Measurements from ENCODE around the gene SEMA6C. TPM values are rescaled to one million over a fixed set of nuclear protein-coding genes. Genes with fewer than 3 reads are reported as not detected.

The SEMA6C gene
- total RNA-seq, 1 experiment from 2014 or later: 8.2 TPM

- Histone ChIP-seq H3K9me3 (ENCODE audit: control insufficient read depth in 1 of 2, insufficient read depth in 1 of 2, low read depth in 1 of 2, low read length in 2 of 2) (no peaks in the 10 kb centered on the region), H3K27ac (ENCODE audit: low read depth, low read length) (peak overlapping the region; percentile 83; the same call in 1 of the 2 replicates), H3K4me3 (replicated peaks in 1 of 2; ENCODE audit: low read depth in 1 of 2, low read length in 2 of 2) (peak overlapping the region; percentile 61 to 68), H3K4me2 (ENCODE audit: low read length) (peak overlapping the region; percentile 92), H3K4me1 (ENCODE audit: control insufficient read depth in 1 of 2, insufficient read depth in 2 of 2, low read length in 2 of 2) (peaks cover 25 to 44% of the 10 kb centered on the region in 2 experiments), H3K27me3 (ENCODE audit: insufficient read depth, low read length) (no peaks in the 10 kb centered on the region), H4K20me1 (ENCODE audit: insufficient read depth) (no peaks in the 10 kb centered on the region), H3K79me2 (ENCODE audit: insufficient read depth, low read length) (peaks cover 34% of the 10 kb centered on the region), H3K36me3 (ENCODE audit: control insufficient read depth in 1 of 2, insufficient read depth in 2 of 2, low read length in 2 of 2) (no peaks in the 10 kb centered on the region), H2AFZ (ENCODE audit: low read depth, low read length, poor library complexity, severe bottlenecking) (no peak overlapping the region), H3K9ac (ENCODE audit: low read length) (peak overlapping the region; percentile 80), H3K9me2 (ENCODE audit: insufficient read depth) (no peaks in the 10 kb centered on the region)
- CTCF ChIA-PET: no interaction called here
- BruUV-seq (replicated peaks): no TSS peak
- RAD21 ChIA-PET (ENCODE audit: low non-redundant PET in 1 of 2, low total read pairs in 2 of 2, uncharacterized antibody in 2 of 2, unreplicated experiment in 2 of 2): interaction anchor here in 1 of 2 experiments (0.7 kb wide), 1 partner anchor 418 kb away, joined by 4 read pairs; the partner anchor contains the start of gene SNX27
- DNase-seq (ENCODE audit: low read depth, low spot score): no peak
- intact Hi-C loops (cut with micrococcal nuclease): no loop called here
- 0 out of 2 replicates have a peak, but pooled peaks have one; percentile 5 for TF ChIP-seq POLR2AphosphoS5 (IDR thresholded peaks at IDR 0.05; ENCODE audit: low read depth, low read length)
- TF ChIP-seq, protein P1, sequence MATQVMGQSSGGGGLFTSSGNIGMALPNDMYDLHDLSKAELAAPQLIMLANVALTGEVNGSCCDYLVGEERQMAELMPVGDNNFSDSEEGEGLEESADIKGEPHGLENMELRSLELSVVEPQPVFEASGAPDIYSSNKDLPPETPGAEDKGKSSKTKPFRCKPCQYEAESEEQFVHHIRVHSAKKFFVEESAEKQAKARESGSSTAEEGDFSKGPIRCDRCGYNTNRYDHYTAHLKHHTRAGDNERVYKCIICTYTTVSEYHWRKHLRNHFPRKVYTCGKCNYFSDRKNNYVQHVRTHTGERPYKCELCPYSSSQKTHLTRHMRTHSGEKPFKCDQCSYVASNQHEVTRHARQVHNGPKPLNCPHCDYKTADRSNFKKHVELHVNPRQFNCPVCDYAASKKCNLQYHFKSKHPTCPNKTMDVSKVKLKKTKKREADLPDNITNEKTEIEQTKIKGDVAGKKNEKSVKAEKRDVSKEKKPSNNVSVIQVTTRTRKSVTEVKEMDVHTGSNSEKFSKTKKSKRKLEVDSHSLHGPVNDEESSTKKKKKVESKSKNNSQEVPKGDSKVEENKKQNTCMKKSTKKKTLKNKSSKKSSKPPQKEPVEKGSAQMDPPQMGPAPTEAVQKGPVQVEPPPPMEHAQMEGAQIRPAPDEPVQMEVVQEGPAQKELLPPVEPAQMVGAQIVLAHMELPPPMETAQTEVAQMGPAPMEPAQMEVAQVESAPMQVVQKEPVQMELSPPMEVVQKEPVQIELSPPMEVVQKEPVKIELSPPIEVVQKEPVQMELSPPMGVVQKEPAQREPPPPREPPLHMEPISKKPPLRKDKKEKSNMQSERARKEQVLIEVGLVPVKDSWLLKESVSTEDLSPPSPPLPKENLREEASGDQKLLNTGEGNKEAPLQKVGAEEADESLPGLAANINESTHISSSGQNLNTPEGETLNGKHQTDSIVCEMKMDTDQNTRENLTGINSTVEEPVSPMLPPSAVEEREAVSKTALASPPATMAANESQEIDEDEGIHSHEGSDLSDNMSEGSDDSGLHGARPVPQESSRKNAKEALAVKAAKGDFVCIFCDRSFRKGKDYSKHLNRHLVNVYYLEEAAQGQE (IDR thresholded peaks at IDR 0.05; ENCODE audit: low read depth): no peak
- POLR2A ChIA-PET: interaction anchor here (1.5 kb wide), 1 partner anchor 87 kb away, joined by 6 read pairs; no protein-coding TSS in a partner anchor
- no peak for ATAC-seq
These were observed 47.4 kb upstream of the SEMA6C start for GRCh38 chr1:151193856-151194255.

- no peak for ATAC-seq
- H3K4me1 ChIP-seq (ENCODE audit: control insufficient read depth in 1 of 2, insufficient read depth in 2 of 2, low read length in 2 of 2): peaks cover 29 to 50% of the 10 kb centered on the region in 2 experiments
- H3K9ac ChIP-seq (ENCODE audit: low read length): peak overlapping the region; percentile 80; the same call in 1 of the 2 replicates
- H3K27ac ChIP-seq (ENCODE audit: low read depth, low read length): no peak overlapping the region
- H3K79me2 ChIP-seq (ENCODE audit: insufficient read depth, low read length): peaks cover 35% of the 10 kb centered on the region
- DNase-seq (ENCODE audit: low read depth, low spot score): no peak
- intact Hi-C loops (cut with micrococcal nuclease): no loop called here
- ChIA-PET RAD21 (ENCODE audit: low non-redundant PET in 1 of 2, low total read pairs in 2 of 2, uncharacterized antibody in 2 of 2, unreplicated experiment in 2 of 2) (interaction anchor here in 1 of 2 experiments (0.7 kb wide), 1 partner anchor 418 kb away, joined by 4 read pairs; the partner anchor contains the start of gene SNX27), CTCF (no interaction called here), POLR2A (interaction anchor here (0.6 kb wide), 1 partner anchor 1063 kb away, joined by 6 read pairs; no protein-coding TSS in a partner anchor)
- H3K36me3 ChIP-seq (ENCODE audit: control insufficient read depth in 1 of 2, insufficient read depth in 2 of 2, low read length in 2 of 2): no peaks in the 10 kb centered on the region
- H3K27me3 ChIP-seq (ENCODE audit: insufficient read depth, low read length): no peaks in the 10 kb centered on the region
- no peaks in the 10 kb centered on the region for H3K9me2 ChIP-seq (ENCODE audit: insufficient read depth)
- BruUV-seq (replicated peaks): no TSS peak
- H3K4me2 ChIP-seq (ENCODE audit: low read length): peak overlapping the region; percentile 92
- no peaks in the 10 kb centered on the region for H3K9me3 ChIP-seq (ENCODE audit: control insufficient read depth in 1 of 2, insufficient read depth in 1 of 2, low read depth in 1 of 2, low read length in 2 of 2)
- H3K4me3 ChIP-seq (replicated peaks in 1 of 2; ENCODE audit: low read depth in 1 of 2, low read length in 2 of 2): peak overlapping the region in 1 of 2 experiments; percentile 68; a peak in 2 of 4 replicates
- no peak overlapping the region for H2AFZ ChIP-seq (ENCODE audit: low read depth, low read length, poor library complexity, severe bottlenecking)
- TF ChIP-seq, protein P2, sequence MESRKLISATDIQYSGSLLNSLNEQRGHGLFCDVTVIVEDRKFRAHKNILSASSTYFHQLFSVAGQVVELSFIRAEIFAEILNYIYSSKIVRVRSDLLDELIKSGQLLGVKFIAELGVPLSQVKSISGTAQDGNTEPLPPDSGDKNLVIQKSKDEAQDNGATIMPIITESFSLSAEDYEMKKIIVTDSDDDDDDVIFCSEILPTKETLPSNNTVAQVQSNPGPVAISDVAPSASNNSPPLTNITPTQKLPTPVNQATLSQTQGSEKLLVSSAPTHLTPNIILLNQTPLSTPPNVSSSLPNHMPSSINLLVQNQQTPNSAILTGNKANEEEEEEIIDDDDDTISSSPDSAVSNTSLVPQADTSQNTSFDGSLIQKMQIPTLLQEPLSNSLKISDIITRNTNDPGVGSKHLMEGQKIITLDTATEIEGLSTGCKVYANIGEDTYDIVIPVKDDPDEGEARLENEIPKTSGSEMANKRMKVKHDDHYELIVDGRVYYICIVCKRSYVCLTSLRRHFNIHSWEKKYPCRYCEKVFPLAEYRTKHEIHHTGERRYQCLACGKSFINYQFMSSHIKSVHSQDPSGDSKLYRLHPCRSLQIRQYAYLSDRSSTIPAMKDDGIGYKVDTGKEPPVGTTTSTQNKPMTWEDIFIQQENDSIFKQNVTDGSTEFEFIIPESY (IDR thresholded peaks at IDR 0.05; ENCODE audit: extremely low read depth, insufficient replicate concordance, low read length): no peak
- TF ChIP-seq YY1 (IDR thresholded peaks at IDR 0.05; ENCODE audit: extremely low read depth, insufficient replicate concordance, low read depth, low read length) (no peak), CEBPB (IDR thresholded peaks at IDR 0.05; ENCODE audit: low read depth) (no peak), ELF1 (IDR thresholded peaks at IDR 0.05; ENCODE audit: borderline replicate concordance, low read depth) (no peak), JUND (IDR thresholded peaks at IDR 0.05) (no peak), ZFX (IDR thresholded peaks at IDR 0.05) (no peak)
- H4K20me1 ChIP-seq (ENCODE audit: insufficient read depth): no peaks in the 10 kb centered on the region
These were observed 46.9 kb upstream of the SEMA6C start for GRCh38 chr1:151193304-151193703.

Data from HCT116 (cell line).